ENCODE data around the gene PPP1R14C. TPM values are rescaled to one million over a fixed set of nuclear protein-coding genes. Genes with fewer than 3 reads are reported as not detected.

PPP1R14C gene
- total and polyA plus RNA-seq, 2 of the 13 experiments (the other 11 are each of a cell fraction or from before 2014, with no cell fraction given) = not detected

DNA sequence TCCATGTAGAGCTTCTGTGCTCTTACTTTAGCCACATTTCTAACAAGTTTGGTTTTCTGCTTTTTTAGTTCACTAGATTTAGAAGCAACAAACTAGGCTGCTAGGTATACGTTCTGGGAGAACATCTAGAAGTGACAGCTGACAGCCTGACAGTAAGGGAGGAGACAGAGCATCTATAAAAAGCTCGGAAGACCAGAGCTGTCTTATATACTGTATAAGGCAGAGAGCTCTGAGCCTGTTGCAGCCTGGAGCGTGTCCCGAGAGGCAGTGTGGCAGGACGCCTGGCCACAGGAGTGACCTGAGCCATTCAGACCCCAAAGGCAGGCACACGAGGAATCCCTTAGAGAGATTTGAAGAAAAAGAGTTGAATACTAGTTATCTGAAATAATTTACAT lies 24.6 kb downstream of the PPP1R14C start (continued):
- TF ChIP-seq FOXP4 (CRISPR knock-in tag; IDR thresholded peaks at IDR 0.05) (no peak), ZNF513 (CRISPR knock-in tag; conservative IDR thresholded peaks at IDR 0.05) (no peak), HES4 (CRISPR knock-in tag; IDR thresholded peaks at IDR 0.05; ENCODE audit: borderline replicate concordance) (no peak), ZNF878 (CRISPR knock-in tag; IDR thresholded peaks at IDR 0.05) (no peak), ZBTB10 (CRISPR knock-in tag; IDR thresholded peaks at IDR 0.05; ENCODE audit: borderline replicate concordance) (no peak), PHF8 (CRISPR knock-in tag; IDR thresholded peaks at IDR 0.05) (no peak)

GRCh38 chr6:150169181-150169580 lies 26.3 kb downstream of the PPP1R14C start:
- Histone ChIP-seq H3K4me1 (ENCODE audit: insufficient read depth, low read length) (no peaks in the 10 kb centered on the region), H3K4me2 (ENCODE audit: low read depth, low read length) (no peak overlapping the region), H4K20me1 (ENCODE audit: insufficient read depth, low read length) (no peaks in the 10 kb centered on the region), H3K9me3 (ENCODE audit: low read length) (no peaks in the 10 kb centered on the region), H3K27me3 (ENCODE audit: control insufficient read depth in 1 of 2, insufficient read depth in 2 of 2, low read length in 2 of 2) (peaks cover 2 to 3% of the 10 kb centered on the region in 2 experiments; a peak in 2 of 5 replicates), H2AFZ (ENCODE audit: low read length) (no peak overlapping the region), H3K4me3 (replicated peaks in 1 of 3; ENCODE audit: insufficient read depth in 1 of 3, low read depth in 2 of 3, low read length in 3 of 3) (no peak overlapping the region), H3K27ac (ENCODE audit: extremely low read length, insufficient read depth, low read length) (no peak overlapping the region), H3K79me2 (ENCODE audit: insufficient read depth, low read length) (no peaks in the 10 kb centered on the region), H3K9ac (ENCODE audit: insufficient read depth, low read depth, low read length) (no peak overlapping the region), H3K36me3 (replicated peaks in 1 of 2; ENCODE audit: control insufficient read depth in 1 of 2, insufficient read depth in 2 of 2, low read length in 2 of 2) (no peaks in the 10 kb centered on the region)
- intact Hi-C loops (cut with micrococcal nuclease; ENCODE audit: unreplicated experiment) = no loop called here
- WGBS (ENCODE audit: low lambda C conversion rate) = 2% methylated on average over 2 of the region's 2 CpGs
- no peak for ATAC-seq
- in situ Hi-C loops (cut with HindIII; ENCODE audit: extremely low pct_ligation_motif_present, low pct_unique_long_range_greater_than_20kb) = no loop called here
- BruUV-seq (replicated peaks) = no TSS peak
- ChIA-PET CTCF (ENCODE audit: low intra/inter-chr PET ratio, low total read pairs) (no interaction called here), POLR2A (no interaction called here)
- TF ChIP-seq HHEX (CRISPR knock-in tag; IDR thresholded peaks at IDR 0.05) (no peak), ZBTB42 (CRISPR knock-in tag; IDR thresholded peaks at IDR 0.05) (no peak), TOE1 (CRISPR knock-in tag; IDR thresholded peaks at IDR 0.05) (no peak), ELF3 (CRISPR knock-in tag; IDR thresholded peaks at IDR 0.05) (no peak), NFIC (IDR thresholded peaks at IDR 0.05; ENCODE audit: low read length) (no peak), HNRNPL (IDR thresholded peaks at IDR 0.05; ENCODE audit: low read depth, low read length) (no peak), PLRG1 (conservative IDR thresholded peaks at IDR 0.05) (no peak), SP4 (CRISPR knock-in tag; IDR thresholded peaks at IDR 0.05) (no peak), XBP1 (CRISPR knock-in tag; IDR thresholded peaks at IDR 0.05) (no peak), CBFB (CRISPR knock-in tag; IDR thresholded peaks at IDR 0.05) (no peak), HNRNPH1 (optimal IDR thresholded peaks at IDR 0.05; ENCODE audit: low read depth, low read length) (no peak), TBX2 (CRISPR knock-in tag; IDR thresholded peaks at IDR 0.05; ENCODE audit: borderline replicate concordance) (no peak)
- TF ChIP-seq, protein P1, sequence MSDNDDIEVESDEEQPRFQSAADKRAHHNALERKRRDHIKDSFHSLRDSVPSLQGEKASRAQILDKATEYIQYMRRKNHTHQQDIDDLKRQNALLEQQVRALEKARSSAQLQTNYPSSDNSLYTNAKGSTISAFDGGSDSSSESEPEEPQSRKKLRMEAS (IDR thresholded peaks at IDR 0.05) = no peak
- TF ChIP-seq, protein P2, sequence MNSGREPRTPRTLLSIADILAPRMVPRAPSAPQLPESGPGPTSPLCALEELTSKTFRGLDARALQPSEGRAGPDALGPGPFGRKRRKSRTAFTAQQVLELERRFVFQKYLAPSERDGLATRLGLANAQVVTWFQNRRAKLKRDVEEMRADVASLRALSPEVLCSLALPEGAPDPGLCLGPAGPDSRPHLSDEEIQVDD (CRISPR knock-in tag; IDR thresholded peaks at IDR 0.05; ENCODE audit: borderline replicate concordance) = no peak
- no peak for DNase-seq (ENCODE audit: low spot score)
- FAIRE-seq = no peak

All from HepG2 (cell line).